GM18519 (cell line): ENCODE measurements around the gene NEURL2.
"Not testable (repeated sequence)": the region's sequence is repeated elsewhere in the genome, so short reads cannot be mapped to it uniquely, and the experiment has no call there.

Source experiments
- ATAC-seq: cut with Tn5 transposase; IDR thresholded peaks from one replicate; pipeline ENCODE4 v1.9.1; 2021; ENCODE audit warnings: mild to moderate bottlenecking, moderate library complexity; ENCODE audit not compliant: unreplicated experiment, low FRiP score

NEURL2 gene

GRCh38 chr20:45878076-45878761 lies 12.8 kb downstream of the NEURL2 start:
- ATAC-seq: no peak

GRCh38 chr20:45874576-45874975 lies 16.4 kb downstream of the NEURL2 start:
- no peak for ATAC-seq

- not testable (repeated sequence) for ATAC-seq
These were observed 16.9 kb downstream of the NEURL2 start for GRCh38 chr20:45874104-45874481.

GRCh38 chr20:45873409-45874103 lies 17.5 kb downstream of the NEURL2 start:
- ATAC-seq: no peak

GRCh38 chr20:45872626-45873025 lies 18.4 kb downstream of the NEURL2 start:
- no peak for ATAC-seq

- no peak for ATAC-seq
These were observed 23.2 kb downstream of the NEURL2 start for GRCh38 chr20:45867819-45868176.

GRCh38 chr20:45867136-45867818 lies 23.7 kb downstream of the NEURL2 start:
- ATAC-seq: no peak

- ATAC-seq: no peak
These were observed 24.6 kb downstream of the NEURL2 start for GRCh38 chr20:45866454-45866853.

GRCh38 chr20:45863543-45864470 lies 27.2 kb downstream of the NEURL2 start:
- no peak for ATAC-seq

- ATAC-seq: no peak
These were observed 29.6 kb downstream of the NEURL2 start for GRCh38 chr20:45861221-45862075.

GRCh38 chr20:45860560-45861220 lies 30.3 kb downstream of the NEURL2 start:
- no peak for ATAC-seq

- ATAC-seq: no peak
These were observed 31.1 kb downstream of the NEURL2 start for GRCh38 chr20:45859916-45860315.

GRCh38 chr20:45857882-45858216 lies 33.2 kb downstream of the NEURL2 start:
- ATAC-seq: no peak

GRCh38 chr20:45857114-45857881 lies 33.7 kb downstream of the NEURL2 start, which contains the start of the genes ACOT8 and ZSWIM3:
Gene ACOT8, minus strand, starts transcription at chr20:45857392. Its CDS starts 77 bp downstream, at chr20:45857315.
Gene ZSWIM3, plus strand, starts transcription at chr20:45857614. Its CDS starts 212 bp downstream, at chr20:45857826.
- ATAC-seq: peak; percentile 90

- ATAC-seq: no peak
These were observed 37.5 kb downstream of the NEURL2 start for GRCh38 chr20:45853484-45853883.

GRCh38 chr20:45852326-45852725 lies 38.7 kb downstream of the NEURL2 start:
- ATAC-seq: no peak

- ATAC-seq: no peak
These were observed 39.5 kb downstream of the NEURL2 start for GRCh38 chr20:45851501-45851900.

- no peak for ATAC-seq
These were observed 40.1 kb downstream of the NEURL2 start for GRCh38 chr20:45850926-45851325.
